Measurements from ENCODE around the gene RANGAP1.

The RANGAP1 gene

DNA sequence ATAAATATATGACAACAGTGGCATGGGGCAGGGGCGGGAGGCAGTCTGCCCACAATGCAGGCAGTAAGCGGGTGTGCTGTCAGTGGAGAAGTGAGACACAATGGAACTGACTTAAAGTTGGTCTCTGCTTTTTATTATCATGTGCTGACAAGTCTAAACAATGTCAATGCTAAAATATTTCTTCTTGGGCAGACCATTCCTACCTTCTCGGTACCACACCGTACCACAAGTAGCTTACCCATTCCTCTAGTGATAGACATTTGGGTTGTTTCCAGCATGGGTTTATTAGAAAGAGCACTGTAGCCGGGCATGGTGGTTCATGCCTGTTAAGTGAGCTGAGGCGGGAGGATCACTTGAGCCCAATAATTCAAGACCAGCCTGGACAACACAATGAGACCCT lies 42.6 kb downstream of the RANGAP1 start:
- H3K9me2 ChIP-seq (replicated peaks; ENCODE audit: low read depth, low read length) = no peaks in the 10 kb centered on the region
- H3K9ac ChIP-seq (ENCODE audit: low read depth, low read length, poor library complexity, severe bottlenecking) = no peak overlapping the region
- no peak overlapping the region for H3K4me2 ChIP-seq (ENCODE audit: low read depth, low read length, poor library complexity, severe bottlenecking)
- H3K79me2 ChIP-seq (ENCODE audit: insufficient read depth, low read length) = no peaks in the 10 kb centered on the region
- TF ChIP-seq EZH2phosphoT487 (IDR thresholded peaks at IDR 0.05; ENCODE audit: borderline replicate concordance) = no peak
- TF ChIP-seq, protein P1, sequence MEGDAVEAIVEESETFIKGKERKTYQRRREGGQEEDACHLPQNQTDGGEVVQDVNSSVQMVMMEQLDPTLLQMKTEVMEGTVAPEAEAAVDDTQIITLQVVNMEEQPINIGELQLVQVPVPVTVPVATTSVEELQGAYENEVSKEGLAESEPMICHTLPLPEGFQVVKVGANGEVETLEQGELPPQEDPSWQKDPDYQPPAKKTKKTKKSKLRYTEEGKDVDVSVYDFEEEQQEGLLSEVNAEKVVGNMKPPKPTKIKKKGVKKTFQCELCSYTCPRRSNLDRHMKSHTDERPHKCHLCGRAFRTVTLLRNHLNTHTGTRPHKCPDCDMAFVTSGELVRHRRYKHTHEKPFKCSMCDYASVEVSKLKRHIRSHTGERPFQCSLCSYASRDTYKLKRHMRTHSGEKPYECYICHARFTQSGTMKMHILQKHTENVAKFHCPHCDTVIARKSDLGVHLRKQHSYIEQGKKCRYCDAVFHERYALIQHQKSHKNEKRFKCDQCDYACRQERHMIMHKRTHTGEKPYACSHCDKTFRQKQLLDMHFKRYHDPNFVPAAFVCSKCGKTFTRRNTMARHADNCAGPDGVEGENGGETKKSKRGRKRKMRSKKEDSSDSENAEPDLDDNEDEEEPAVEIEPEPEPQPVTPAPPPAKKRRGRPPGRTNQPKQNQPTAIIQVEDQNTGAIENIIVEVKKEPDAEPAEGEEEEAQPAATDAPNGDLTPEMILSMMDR (conservative IDR thresholded peaks at IDR 0.05; ENCODE audit: low read length) = no peak
- no peaks in the 10 kb centered on the region for H4K20me1 ChIP-seq (ENCODE audit: insufficient read depth, low read length, poor library complexity, severe bottlenecking)
- H3K4me3 ChIP-seq (ENCODE audit: low read length, poor library complexity, severe bottlenecking) = no peak overlapping the region
- H3K36me3 ChIP-seq (ENCODE audit: insufficient read depth, low read length) = peaks cover 23% of the 10 kb centered on the region; the same call in 1 of the 2 replicates
- no peaks in the 10 kb centered on the region for H3K9me3 ChIP-seq (ENCODE audit: insufficient read depth, low read depth, low read length)
- no peak overlapping the region for H2AFZ ChIP-seq (ENCODE audit: low read length)
- H3K27me3 ChIP-seq (ENCODE audit: insufficient read depth, low read length, poor library complexity, severe bottlenecking) = no peaks in the 10 kb centered on the region
- no peaks in the 10 kb centered on the region; the same call in 1 of the 2 replicates for H3F3A ChIP-seq (ENCODE audit: low read depth)
- H3K4me1 ChIP-seq (ENCODE audit: insufficient read depth, low read length, poor library complexity, severe bottlenecking) = no peaks in the 10 kb centered on the region

DNA sequence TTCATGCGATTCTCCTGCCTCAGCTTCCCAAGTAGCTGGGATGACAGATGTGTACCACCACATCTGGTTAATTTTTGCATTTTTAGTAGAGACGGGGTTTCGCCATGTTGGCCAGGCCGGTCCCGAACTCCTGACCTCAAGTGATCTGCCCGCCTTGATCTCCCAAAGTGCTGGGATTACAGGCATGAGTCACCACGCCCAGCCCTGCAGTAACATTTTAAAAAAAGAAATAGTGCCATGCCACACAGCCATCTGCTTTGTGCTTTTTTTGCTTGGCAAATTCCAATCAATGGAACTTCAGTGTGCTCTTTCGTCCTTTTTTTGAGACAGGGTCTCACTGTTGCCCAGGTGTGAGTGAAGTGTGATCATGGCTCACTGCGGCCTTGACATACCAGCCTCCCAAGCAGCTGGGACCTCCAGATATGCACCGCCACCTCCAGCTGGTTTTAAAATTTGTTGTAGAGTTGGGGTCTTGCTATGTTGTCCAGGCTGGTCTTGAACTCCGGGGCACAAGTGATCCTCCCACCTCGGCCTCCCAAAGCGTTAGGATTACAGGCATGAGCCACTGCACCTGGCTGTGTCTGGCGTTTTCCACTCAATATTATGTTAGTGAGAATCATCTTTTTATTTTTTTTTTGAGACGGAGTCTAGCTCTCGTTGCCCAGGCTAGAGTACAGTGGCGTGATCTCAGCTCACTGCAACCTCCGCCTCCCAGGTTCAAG lies 43.4 kb downstream of the RANGAP1 start:
- Histone ChIP-seq H4K20me1 (ENCODE audit: insufficient read depth, low read length, poor library complexity, severe bottlenecking) (no peaks in the 10 kb centered on the region), H3K4me1 (ENCODE audit: insufficient read depth, low read length, poor library complexity, severe bottlenecking) (no peaks in the 10 kb centered on the region), H2AFZ (ENCODE audit: low read length) (no peak overlapping the region), H3K4me2 (ENCODE audit: low read depth, low read length, poor library complexity, severe bottlenecking) (no peak overlapping the region), H3K27me3 (ENCODE audit: insufficient read depth, low read length, poor library complexity, severe bottlenecking) (no peaks in the 10 kb centered on the region), H3K9me3 (ENCODE audit: insufficient read depth, low read depth, low read length) (no peaks in the 10 kb centered on the region), H3K79me2 (ENCODE audit: insufficient read depth, low read length) (no peaks in the 10 kb centered on the region), H3K9me2 (replicated peaks; ENCODE audit: low read depth, low read length) (no peaks in the 10 kb centered on the region), H3F3A (ENCODE audit: low read depth) (no peaks in the 10 kb centered on the region; the same call in 1 of the 2 replicates), H3K9ac (ENCODE audit: low read depth, low read length, poor library complexity, severe bottlenecking) (no peak overlapping the region), H3K36me3 (ENCODE audit: insufficient read depth, low read length) (peaks cover 18% of the 10 kb centered on the region; the same call in 1 of the 2 replicates), H3K4me3 (ENCODE audit: low read length, poor library complexity, severe bottlenecking) (no peak overlapping the region)
- no peak for TF ChIP-seq EZH2phosphoT487 (IDR thresholded peaks at IDR 0.05; ENCODE audit: borderline replicate concordance)
- TF ChIP-seq, protein P1 (conservative IDR thresholded peaks at IDR 0.05; ENCODE audit: low read length) = no peak

DNA sequence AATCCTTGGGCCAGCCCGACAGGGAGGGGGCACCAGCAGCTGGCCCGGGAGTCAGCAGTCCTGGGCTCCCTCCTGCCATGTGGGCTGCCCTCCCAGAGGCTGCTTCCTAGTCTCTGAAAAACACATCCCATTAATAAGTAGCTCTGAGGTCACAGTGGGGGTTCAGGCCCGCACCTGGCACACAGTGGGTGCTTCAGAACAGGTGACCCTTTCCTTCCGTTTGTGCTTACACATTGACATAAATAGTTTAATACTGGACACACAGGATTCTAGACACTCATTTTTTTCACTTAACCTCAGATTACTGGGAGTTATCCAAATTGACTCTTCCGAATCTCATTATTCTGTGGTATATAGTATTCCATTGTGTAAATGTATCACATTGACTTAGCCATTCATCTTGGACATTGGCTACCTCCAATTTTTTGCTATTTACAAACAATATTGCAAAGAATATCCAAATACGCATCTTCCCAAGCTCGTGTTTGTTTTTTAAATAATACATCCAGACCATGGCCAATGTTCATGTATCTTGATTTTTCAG lies 44.8 kb downstream of the RANGAP1 start:
- Histone ChIP-seq H3K9me3 (ENCODE audit: insufficient read depth, low read depth, low read length) (no peaks in the 10 kb centered on the region), H3K9me2 (replicated peaks; ENCODE audit: low read depth, low read length) (no peaks in the 10 kb centered on the region), H2AFZ (ENCODE audit: low read length) (no peak overlapping the region), H3K36me3 (ENCODE audit: insufficient read depth, low read length) (peaks cover 8% of the 10 kb centered on the region; the same call in 1 of the 2 replicates), H3K79me2 (ENCODE audit: insufficient read depth, low read length) (no peaks in the 10 kb centered on the region), H3K4me3 (ENCODE audit: low read length, poor library complexity, severe bottlenecking) (no peak overlapping the region), H3K4me2 (ENCODE audit: low read depth, low read length, poor library complexity, severe bottlenecking) (no peak overlapping the region), H3K9ac (ENCODE audit: low read depth, low read length, poor library complexity, severe bottlenecking) (no peak overlapping the region), H3K4me1 (ENCODE audit: insufficient read depth, low read length, poor library complexity, severe bottlenecking) (no peaks in the 10 kb centered on the region), H3F3A (ENCODE audit: low read depth) (no peaks in the 10 kb centered on the region; the same call in 1 of the 2 replicates), H3K27me3 (ENCODE audit: insufficient read depth, low read length, poor library complexity, severe bottlenecking) (no peaks in the 10 kb centered on the region), H4K20me1 (ENCODE audit: insufficient read depth, low read length, poor library complexity, severe bottlenecking) (no peaks in the 10 kb centered on the region)
- TF ChIP-seq, protein P1 (conservative IDR thresholded peaks at IDR 0.05; ENCODE audit: low read length) = no peak
- no peak for TF ChIP-seq EZH2phosphoT487 (IDR thresholded peaks at IDR 0.05; ENCODE audit: borderline replicate concordance)
